Heart right ventricle (tissue), 16 donors: ENCODE measurements around the gene PEX13. TPM values are rescaled to one million over a fixed set of nuclear protein-coding genes. Genes with fewer than 3 reads are reported as not detected.

Source experiments
- ATAC-seq, 8 donors: fragments of 200-7000 bp; cut with Tn5 transposase; one replicate each; pipeline ENCODE4 v1.9.1; 2020; ENCODE audit warnings: mild to moderate bottlenecking in 8 of 8, moderate library complexity in 8 of 8, moderate number of reproducible peaks in 1 of 8
- DNase-seq, 2 donors: peaks; one replicate each; pipeline ENCODE4 v3.0.0-alpha.2; 2020
- H3K27ac ChIP-seq, 10 donors: fragments of 200-600 bp; sonication (generic) in 2 of 10; one replicate each; pipeline versions ENCODE4 v1.5.0 to v1.8.0; 2020 to 2022; ENCODE audit warnings: mild to moderate bottlenecking in 3 of 10
- H3K27me3 ChIP-seq, 7 donors: fragments of 200-600 bp; one replicate each; pipeline ENCODE4 v1.8.0; 2021 to 2022; ENCODE audit warnings: mild to moderate bottlenecking in 2 of 7
- H3K36me3 ChIP-seq, 9 donors: fragments of 200-600 bp; sonication (generic) in 1 of 9; one replicate each; pipeline versions ENCODE4 v1.5.0 to v1.8.0; 2020 to 2022; ENCODE audit warnings: mild to moderate bottlenecking in 2 of 9
- H3K4me1 ChIP-seq, 9 donors: fragments of 200-600 bp; sonication (generic) in 1 of 9; one replicate each; pipeline versions ENCODE4 v1.5.0 to v1.8.0; 2020 to 2022; ENCODE audit warnings: mild to moderate bottlenecking in 4 of 9
- H3K4me3 ChIP-seq, 10 donors: fragments of 200-600 bp; sonication (generic) in 2 of 10; one replicate each; pipeline versions ENCODE4 v1.5.0 to v1.8.0; 2020 to 2022; ENCODE audit warnings: mild to moderate bottlenecking in 7 of 10, moderate library complexity in 2 of 10
- H3K9me3 ChIP-seq, 11 donors: fragments of 200-600 bp in 10 of 11; sonication (generic) in 2 of 11; one replicate each; pipeline versions ENCODE4 v1.5.0 to v1.8.0; 2013 to 2022; ENCODE audit warnings: mild to moderate bottlenecking in 2 of 11, control low read depth in 1 of 11, moderate library complexity in 1 of 11
- WGBS, 2 donors: extraction: QIAGEN DNeasy Blood & Tissue Kit; methylation state at CpG; one replicate each; pipeline ENCODE4 v1.1.7; 2013; ENCODE audit warnings: inconsistent platforms in 1 of 2; 5-methylcytosine and 5-hydroxymethylcytosine counted together
- intact Hi-C, 10 donors: fragments of 100-400 bp; cut with DNase I; formaldehyde crosslinking; loops; one replicate each; pipeline versions ENCODE4 v1.11.1 to v1.14.2; 2022
- polyA plus RNA-seq, 2 donors: library from polyadenylated mRNA; stranded (reverse); fragments of 200-250 nt; gene quantifications; one replicate each; pipeline ENCODE4 v1.2.3, GENCODE V29; 2013
- total RNA-seq, 10 donors: library from RNA; stranded (reverse); fragmentation: NEBNext Ultra II Directional in 3 of 10; extraction: Animal tissue kit (Norgen Biotek cat#: 25700) in 3 of 10; gene quantifications; one replicate each; pipeline versions ENCODE4 v1.2.1 to v1.2.4, GENCODE V29; 2021 to 2023
- TF ChIP-seq, protein P1 (sequence below), 9 donors: fragments of 200-600 bp; sonication (generic) in 2 of 9; IDR thresholded peaks; one replicate each; pipeline versions ENCODE4 v1.5.0 to v1.8.0; 2021 to 2022; ENCODE audit warnings: antibody characterized with exemption in 9 of 9, mild to moderate bottlenecking in 5 of 9, moderate library complexity in 1 of 9
- donor health status: Arrhythmogenic right ventricular cardiomyopathy.
- donor health status: ischemic (EF 13 %, LVEDD 7.1; RV severe dilation, severe dysfunction).
- donor health status: healthy with polysubstance abuse.
- donor health status: DM: no; HTN: yes; CAD: no.
- donor health status: DM: no; HTN: no; CAD: no.
- donor health status: ischemic (EF 25% LVEDD 6.9; RV normal size, moderate dysfunction).
- donor health status: ischemic (EF 25% LVEDD 5.7; RV mildly dilated, moderate dysfunction).
- donor health status: healthy.
- donor health status: DM: yes; HTN: yes; CAD: no.
- donor health status: Ischemic cardiomyopathy.
- donor health status: ischemic (EF 35%, LVEDD 5.7; RV mildly dilated, moderate dysfunction).
- donor health status: nonischemic (EF 11% LVEDD 7.7; RV severe dilation, severe dysfunction).
- donor health status: DM: yes; HTN: yes; CAD: no.
- donor health status: PGD.
- donor health status: ischemic (EF 29% LVEDD 5.4; RV normal size, mild dysfunction).
- donor health status: nonischemic (EF 23%, LVEDD 6.1; RV moderate dilation, normal function).

The PEX13 gene
- total and polyA plus RNA-seq, 12 donors, result 11.9 to 27.8 (median 23.9) TPM

DNA sequence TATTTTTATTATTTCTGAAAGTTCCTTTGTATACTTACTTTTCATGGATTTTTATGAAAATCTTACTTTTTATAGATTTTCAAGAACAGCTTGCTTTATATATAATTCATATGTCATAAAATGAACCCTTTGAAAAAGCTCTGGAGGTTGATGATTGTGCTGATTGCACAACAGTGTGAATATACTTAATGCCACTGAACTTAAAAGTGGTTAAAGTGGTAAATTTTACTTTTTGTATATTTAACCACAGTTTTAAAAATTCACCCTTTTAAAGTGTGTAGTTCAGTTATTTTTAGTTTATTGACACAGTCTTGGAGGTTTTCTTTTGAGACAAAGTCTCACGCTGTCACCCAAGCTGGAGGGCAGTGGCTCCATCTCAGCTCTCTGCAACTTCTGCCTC, 56.6 kb downstream of the PEX13 start:
- Histone ChIP-seq H3K36me3 (peaks cover 0 to 93% (median 18%) of the 10 kb centered on the region in 9 donors), H3K27ac (no peak overlapping the region), H3K4me3 (no peak overlapping the region), H3K27me3 (no peaks in the 10 kb centered on the region), H3K4me1 (no peaks in the 10 kb centered on the region), H3K9me3 (no peaks in the 10 kb centered on the region)
- DNase-seq, result no peak
- ATAC-seq, result no peak
- intact Hi-C loops, result no loop called here
- TF ChIP-seq, protein P1, sequence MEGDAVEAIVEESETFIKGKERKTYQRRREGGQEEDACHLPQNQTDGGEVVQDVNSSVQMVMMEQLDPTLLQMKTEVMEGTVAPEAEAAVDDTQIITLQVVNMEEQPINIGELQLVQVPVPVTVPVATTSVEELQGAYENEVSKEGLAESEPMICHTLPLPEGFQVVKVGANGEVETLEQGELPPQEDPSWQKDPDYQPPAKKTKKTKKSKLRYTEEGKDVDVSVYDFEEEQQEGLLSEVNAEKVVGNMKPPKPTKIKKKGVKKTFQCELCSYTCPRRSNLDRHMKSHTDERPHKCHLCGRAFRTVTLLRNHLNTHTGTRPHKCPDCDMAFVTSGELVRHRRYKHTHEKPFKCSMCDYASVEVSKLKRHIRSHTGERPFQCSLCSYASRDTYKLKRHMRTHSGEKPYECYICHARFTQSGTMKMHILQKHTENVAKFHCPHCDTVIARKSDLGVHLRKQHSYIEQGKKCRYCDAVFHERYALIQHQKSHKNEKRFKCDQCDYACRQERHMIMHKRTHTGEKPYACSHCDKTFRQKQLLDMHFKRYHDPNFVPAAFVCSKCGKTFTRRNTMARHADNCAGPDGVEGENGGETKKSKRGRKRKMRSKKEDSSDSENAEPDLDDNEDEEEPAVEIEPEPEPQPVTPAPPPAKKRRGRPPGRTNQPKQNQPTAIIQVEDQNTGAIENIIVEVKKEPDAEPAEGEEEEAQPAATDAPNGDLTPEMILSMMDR (IDR thresholded peaks at IDR 0.05), result no peak
- 93 to 96% methylated on average over 1 of the region's 1 CpG for WGBS, 2 donors

DNA sequence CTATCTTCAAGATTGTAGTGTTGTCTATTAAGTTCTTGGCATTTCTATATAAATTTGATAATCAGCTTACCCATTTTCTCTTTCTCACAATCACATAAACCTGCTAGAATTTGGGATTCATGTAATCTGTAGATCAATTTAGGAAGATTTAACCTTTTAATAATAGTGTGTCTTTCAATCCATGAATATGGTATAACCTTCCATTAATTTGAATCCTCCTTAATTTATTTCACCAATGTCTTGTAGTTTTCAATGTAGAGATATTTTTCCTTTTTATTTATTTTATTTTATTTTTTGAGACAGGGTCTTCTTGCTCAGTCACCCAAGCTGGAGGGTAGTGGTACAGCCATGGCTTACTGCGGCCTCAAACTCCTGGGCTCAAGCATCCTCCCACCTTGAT, 68.4 kb downstream of the PEX13 start:
- TF ChIP-seq, protein P1 (IDR thresholded peaks at IDR 0.05), result no peak
- H3K27me3 ChIP-seq, result no peaks in the 10 kb centered on the region
- WGBS, 2 donors, result 94 to 97% methylated on average over 1 of the region's 1 CpG
- H3K4me3 ChIP-seq, result no peak overlapping the region
- ATAC-seq, result no peak
- H3K27ac ChIP-seq, result no peak overlapping the region
- H3K36me3 ChIP-seq, result peaks cover 0 to 96% (median 10%) of the 10 kb centered on the region in 9 donors
- intact Hi-C loops, result no loop called here
- H3K9me3 ChIP-seq, result peaks cover 0 to 9% (median 0%) of the 10 kb centered on the region in 11 donors
- no peaks in the 10 kb centered on the region for H3K4me1 ChIP-seq
- no peak for DNase-seq

DNA sequence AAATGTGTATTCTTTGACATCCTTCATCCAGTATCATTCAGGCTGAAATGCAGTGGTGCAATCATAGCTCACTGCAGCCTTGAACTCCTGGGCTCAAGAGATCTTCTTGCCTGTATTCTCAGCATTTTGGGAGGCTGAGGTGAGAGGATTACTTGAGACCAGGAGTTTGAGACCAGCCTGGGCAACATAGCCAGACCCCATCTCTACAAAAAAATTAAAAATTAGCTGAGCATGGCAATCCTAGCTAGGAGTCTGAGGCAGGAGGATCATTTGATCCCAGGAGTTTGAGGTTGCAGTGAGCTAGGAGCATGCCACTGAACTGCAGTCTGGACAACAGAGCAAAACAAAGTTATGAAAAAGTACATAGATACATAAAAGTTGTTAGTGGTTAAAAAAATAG, 72.3 kb downstream of the PEX13 start:
- Histone ChIP-seq H3K27ac (no peak overlapping the region), H3K9me3 (peaks cover 0 to 9% (median 0%) of the 10 kb centered on the region in 11 donors), H3K4me1 (no peaks in the 10 kb centered on the region), H3K4me3 (no peak overlapping the region), H3K27me3 (no peaks in the 10 kb centered on the region), H3K36me3 (peaks cover 0 to 86% (median 10%) of the 10 kb centered on the region in 9 donors)
- TF ChIP-seq, protein P1 (IDR thresholded peaks at IDR 0.05), result no peak
- DNase-seq, result no peak
- intact Hi-C loops, result no loop called here
- ATAC-seq, result no peak

DNA sequence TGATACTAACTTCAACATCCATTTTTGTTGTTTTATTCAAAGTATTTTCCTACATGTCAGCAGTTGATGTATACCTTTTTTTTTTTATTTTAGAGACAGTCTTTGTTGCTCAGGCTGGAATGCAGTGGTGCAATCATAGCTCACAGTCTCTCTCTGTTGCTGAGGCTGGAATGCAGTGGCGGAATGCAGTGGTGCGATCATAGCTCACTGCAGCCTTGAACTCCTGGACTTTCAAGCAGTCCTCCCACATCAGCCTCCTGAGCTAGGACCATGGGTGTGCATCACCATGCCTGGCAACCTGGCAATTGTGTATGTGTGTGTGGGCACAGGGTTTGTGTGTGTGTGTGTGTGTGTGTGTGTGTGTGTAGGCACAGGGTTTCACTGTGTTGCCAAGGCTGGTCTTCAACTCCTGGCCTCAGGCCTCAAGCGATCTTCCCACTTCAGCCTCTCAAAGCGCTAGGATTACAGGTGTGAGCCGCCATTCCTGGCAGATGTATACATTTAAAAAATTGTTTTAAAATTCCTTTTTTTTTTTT, 72.9 kb downstream of the PEX13 start:
- TF ChIP-seq, protein P1 (IDR thresholded peaks at IDR 0.05), result no peak
- DNase-seq (no peak), ATAC-seq (no peak)
- Histone ChIP-seq H3K27ac (no peak overlapping the region), H3K27me3 (no peaks in the 10 kb centered on the region), H3K36me3 (peaks cover 0 to 80% (median 10%) of the 10 kb centered on the region in 9 donors), H3K4me1 (no peaks in the 10 kb centered on the region), H3K4me3 (no peak overlapping the region), H3K9me3 (peaks cover 0 to 7% (median 0%) of the 10 kb centered on the region in 11 donors)
- intact Hi-C loops, result no loop called here
- 96 to 98% methylated on average over 5 of the region's 5 CpGs for WGBS, 2 donors
